Sigmoid colon (tissue), 4 donors: ENCODE measurements around the gene GBX1.

Experiments
- CTCF ChIP-seq, 4 experiments: fragments of 450-650 bp in 3 of 4; fragments of 200-600 bp in 1 of 4; IDR thresholded peaks; one replicate each; pipeline ENCODE4 v1.5.1; 2016 to 2019; ENCODE audit warnings: antibody characterized with exemption in 4 of 4, mild to moderate bottlenecking in 3 of 4, moderate library complexity in 2 of 4
- EP300 ChIP-seq, 4 donors: sonication (generic); formaldehyde crosslinking; IDR thresholded peaks; one replicate each; pipeline ENCODE4 v1.6.1; 2017; ENCODE audit warnings: antibody characterized with exemption in 4 of 4
- POLR2A ChIP-seq, 2 donors: fragments of 450-650 bp; IDR thresholded peaks; one replicate each; pipeline ENCODE4 v1.6.1; 2016; ENCODE audit warnings: antibody characterized with exemption in 2 of 2, mild to moderate bottlenecking in 2 of 2, moderate library complexity in 2 of 2
- POLR2AphosphoS5 ChIP-seq, 4 donors: sonication (generic); formaldehyde crosslinking; IDR thresholded peaks; one replicate each; pipeline ENCODE4 v1.6.1; 2017; ENCODE audit warnings: antibody characterized with exemption in 4 of 4

DNA sequence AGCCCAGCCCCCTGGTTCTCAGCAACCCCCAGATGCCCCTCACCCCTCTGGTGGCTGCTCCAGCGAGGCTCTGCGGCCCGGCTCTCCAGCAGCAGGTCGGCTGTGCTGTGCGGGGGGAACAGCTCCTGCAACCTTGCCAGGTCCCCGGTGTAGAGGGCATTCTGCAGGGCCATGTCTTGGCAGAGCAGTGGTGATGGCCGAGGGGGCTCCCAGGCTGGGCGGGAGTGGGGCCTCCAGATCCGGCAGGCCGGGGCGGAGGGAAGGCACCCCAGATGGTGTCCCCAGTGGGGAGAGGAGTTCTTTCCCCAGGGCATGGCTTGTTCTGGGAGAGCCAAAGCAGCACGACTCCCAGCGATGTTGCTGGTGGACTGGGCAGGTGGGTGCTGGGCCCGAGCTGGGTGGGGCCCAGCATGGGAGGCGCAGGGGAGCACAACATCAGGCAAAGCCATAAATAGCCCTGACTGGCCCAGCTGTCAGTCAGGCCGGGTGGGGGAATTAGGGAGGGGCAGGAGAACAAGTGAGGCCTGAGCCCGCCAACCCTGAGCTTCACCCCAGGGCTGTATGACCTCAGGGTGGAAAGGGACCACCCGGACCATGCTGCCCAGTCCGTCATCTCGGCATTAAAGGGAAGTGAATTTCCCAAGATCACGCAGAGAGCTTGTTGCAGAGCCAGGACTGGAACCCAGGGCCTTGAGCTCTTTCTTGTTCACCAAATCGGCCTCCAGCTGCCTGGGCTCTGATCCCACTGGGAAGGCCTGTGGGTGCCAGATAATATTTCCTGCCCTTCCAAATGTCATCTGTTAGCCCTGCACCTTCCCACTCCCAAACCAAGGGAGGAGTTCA is 20.1 kb upstream of the GBX1 start:
- TF ChIP-seq CTCF (IDR thresholded peaks at IDR 0.05) (no peak), POLR2A (IDR thresholded peaks at IDR 0.05) (no peak), POLR2AphosphoS5 (IDR thresholded peaks at IDR 0.05) (no peak), EP300 (IDR thresholded peaks at IDR 0.05) (no peak)
